H1 (cell line): ENCODE data around the gene HDAC8. TPM values are rescaled to one million over a fixed set of nuclear protein-coding genes. Genes with fewer than 3 reads are reported as not detected.

Experiments used
- CTCF ChIA-PET: fragments of 300-600 bp; sonication (Branson Sonifier 250); formaldehyde crosslinking; loops from one replicate; lab custom pipeline; 2021; ENCODE audit not compliant: partially characterized antibody; lab: Charles Lee
- POLR2A ChIA-PET: fragments of 300-600 bp; sonication (Branson Sonifier 250); formaldehyde crosslinking; loops from one replicate; lab custom pipeline; 2021; ENCODE audit warnings: inconsistent platforms; ENCODE audit not compliant: partially characterized antibody; lab: Charles Lee
- DNase-seq, 2 experiments: peaks; one replicate each; pipeline versions ENCODE4 v3.0.0 to v3.0.0-alpha.2; 2010 to 2022; ENCODE audit warnings: low spot score in 2 of 2, low read depth in 1 of 2, mixed read lengths in 1 of 2
- FAIRE-seq: peaks from 2 replicates; lab custom pipeline; 2011; peaks lifted over from hg19 to GRCh38; lab: Jason Lieb, UNC
- H2AFZ ChIP-seq: 2 replicates; pipeline ENCODE4 v1.8.1; 2012; ENCODE audit warnings: low read length, inconsistent platforms
- H2AK5ac ChIP-seq: 2 replicates; pipeline ENCODE4 v1.6.1; 2013; ENCODE audit warnings: low read depth, low read length
- H2BK120ac ChIP-seq: replicated peaks from 2 replicates; pipeline ENCODE3; 2013; ENCODE audit warnings: low read depth, low read length, inconsistent platforms
- H2BK12ac ChIP-seq: 2 replicates; pipeline ENCODE4 v1.6.1; 2013; ENCODE audit warnings: low read depth, low read length
- H2BK15ac ChIP-seq: 2 replicates; pipeline ENCODE4 v1.6.1; 2013; ENCODE audit warnings: low read length
- H2BK20ac ChIP-seq: 2 replicates; pipeline ENCODE4 v1.6.1; 2013; ENCODE audit warnings: low read length
- H2BK5ac ChIP-seq: 2 replicates; pipeline ENCODE4 v1.6.1; 2013; ENCODE audit warnings: low read depth, low read length
- H3K14ac ChIP-seq: 2 replicates; pipeline ENCODE4 v1.6.1; 2013; ENCODE audit warnings: inconsistent platforms; ENCODE audit not compliant: insufficient read length
- H3K18ac ChIP-seq: 2 replicates; pipeline ENCODE4 v1.6.1; 2013; ENCODE audit warnings: low read length; ENCODE audit errors: extremely low read depth
- H3K23ac ChIP-seq: 2 replicates; pipeline ENCODE4 v1.6.1; 2013; ENCODE audit warnings: inconsistent platforms; ENCODE audit not compliant: insufficient read length
- H3K23me2 ChIP-seq: 2 replicates; pipeline ENCODE4 v1.6.1; 2013; ENCODE audit warnings: low read depth, low read length
- H3K27ac ChIP-seq: 2 replicates; pipeline ENCODE4 v1.6.1; 2011; ENCODE audit warnings: low read depth, low read length, inconsistent platforms
- H3K27me3 ChIP-seq, 4 experiments: replicated peaks in 1 of 4; 1 replicate in 1 of 4; 2 replicates in 3 of 4; pipeline versions ENCODE4 v1.6.1 to v1.8.1; 2011 to 2013; ENCODE audit warnings: low read length in 3 of 4, mild to moderate bottlenecking in 3 of 4, inconsistent platforms in 2 of 4, mixed read lengths in 2 of 4, moderate library complexity in 1 of 4; ENCODE audit not compliant: control insufficient read depth in 3 of 4, insufficient read depth in 3 of 4; ENCODE audit errors: extremely low read depth in 1 of 4
- H3K36me3 ChIP-seq, 4 experiments: 2 replicates each; pipeline versions ENCODE4 v1.6.1 to v1.8.1; 2011 to 2013; ENCODE audit warnings: mild to moderate bottlenecking in 4 of 4, low read length in 3 of 4, moderate library complexity in 2 of 4, control low read depth in 1 of 4, inconsistent platforms in 1 of 4; ENCODE audit not compliant: insufficient read depth in 4 of 4, control insufficient read depth in 2 of 4
- H3K4ac ChIP-seq: replicated peaks from 2 replicates; pipeline ENCODE3; 2013; ENCODE audit warnings: low read length, low read depth, mixed read lengths, inconsistent platforms; ENCODE audit not compliant: insufficient read length
- H3K4me1 ChIP-seq, 4 experiments: replicated peaks in 1 of 4; 1 replicate in 1 of 4; 2 replicates in 3 of 4; pipeline versions ENCODE4 v1.6.1 to v1.8.1; 2011 to 2013; ENCODE audit warnings: low read length in 3 of 4, inconsistent platforms in 2 of 4, mixed read lengths in 1 of 4; ENCODE audit not compliant: insufficient read depth in 4 of 4, control insufficient read depth in 3 of 4
- H3K4me2 ChIP-seq, 2 experiments: 2 replicates each; pipeline versions ENCODE4 v1.6.1 to v1.8.1; 2011 to 2013; ENCODE audit warnings: low read depth in 2 of 2, low read length in 2 of 2, control low read depth in 1 of 2, inconsistent platforms in 1 of 2, mild to moderate bottlenecking in 1 of 2; ENCODE audit not compliant: insufficient read depth in 1 of 2
- H3K4me3 ChIP-seq, 4 experiments: fragments of 200-600, 300-600 bp in 1 of 4; sonication (generic), shearing (Covaris generic), sonication (Bioruptor Twin) in 1 of 4; 2 replicates each; pipeline versions ENCODE4 v1.5.1 to v1.8.1; 2011 to 2016; ENCODE audit warnings: low read length in 4 of 4, low read depth in 3 of 4, control low read depth in 2 of 4, inconsistent platforms in 2 of 4, mild to moderate bottlenecking in 2 of 4, mixed read lengths in 1 of 4, moderate library complexity in 1 of 4; ENCODE audit not compliant: insufficient read depth in 2 of 4; ENCODE audit errors: extremely low read depth in 1 of 4
- H3K56ac ChIP-seq: replicated peaks from 2 replicates; pipeline ENCODE3; 2013; ENCODE audit warnings: low read depth, mild to moderate bottlenecking, mixed read lengths, low read length, inconsistent platforms; ENCODE audit not compliant: insufficient read length
- H3K79me1 ChIP-seq: 2 replicates; pipeline ENCODE4 v1.6.1; 2013; ENCODE audit warnings: low read depth, low read length, control low read depth
- H3K79me2 ChIP-seq, 2 experiments: 2 replicates each; pipeline versions ENCODE4 v1.6.1 to v1.8.1; 2012 to 2013; ENCODE audit warnings: low read length in 2 of 2, mild to moderate bottlenecking in 2 of 2, inconsistent platforms in 1 of 2; ENCODE audit not compliant: insufficient read depth in 2 of 2, control insufficient read depth in 1 of 2
- H3K9ac ChIP-seq, 4 experiments: replicated peaks in 1 of 4; 1 replicate in 1 of 4; 2 replicates in 3 of 4; pipeline versions ENCODE4 v1.6.1 to v1.8.1; 2011 to 2013; ENCODE audit warnings: low read depth in 3 of 4, low read length in 3 of 4, control low read depth in 2 of 4, mild to moderate bottlenecking in 2 of 4, moderate library complexity in 2 of 4, inconsistent platforms in 1 of 4; ENCODE audit errors: extremely low read depth in 1 of 4
- H3K9me3 ChIP-seq, 2 experiments: 2 replicates each; pipeline versions ENCODE4 v1.6.1 to v1.8.1; 2012 to 2013; ENCODE audit warnings: mild to moderate bottlenecking in 2 of 2, moderate library complexity in 2 of 2, control low read depth in 1 of 2, inconsistent platforms in 1 of 2, low read depth in 1 of 2, low read length in 1 of 2, mixed read lengths in 1 of 2; ENCODE audit not compliant: insufficient read depth in 2 of 2
- H4K20me1 ChIP-seq, 2 experiments: replicated peaks in 1 of 2; 2 replicates each; pipeline versions ENCODE3 to v1.8.1; 2011 to 2013; ENCODE audit warnings: inconsistent platforms in 2 of 2, low read length in 2 of 2, mild to moderate bottlenecking in 1 of 2; ENCODE audit not compliant: insufficient read depth in 2 of 2, control insufficient read depth in 1 of 2
- H4K5ac ChIP-seq: 2 replicates; pipeline ENCODE4 v1.6.1; 2013; ENCODE audit warnings: low read length, low read depth, mixed read lengths, inconsistent platforms; ENCODE audit not compliant: insufficient read length
- H4K8ac ChIP-seq: 2 replicates; pipeline ENCODE4 v1.8.0; 2013; ENCODE audit warnings: mild to moderate bottlenecking, moderate library complexity, low read length, inconsistent platforms; ENCODE audit not compliant: insufficient read depth; ENCODE audit errors: extremely low read depth
- H4K91ac ChIP-seq: replicated peaks from 2 replicates; pipeline ENCODE3; 2013; ENCODE audit warnings: low read length, mixed read lengths, inconsistent platforms; ENCODE audit not compliant: insufficient read length
- BACH1 ChIP-seq: IDR thresholded peaks from 2 replicates; pipeline ENCODE4 v1.6.1; 2012; ENCODE audit warnings: low read length, improper control_type of control experiment
- BCL11A ChIP-seq, 2 experiments: IDR thresholded peaks; one replicate each; pipeline ENCODE4 v1.6.1; 2011; ENCODE audit warnings: low read depth in 2 of 2, low read length in 2 of 2, mild to moderate bottlenecking in 2 of 2
- CEBPB ChIP-seq: IDR thresholded peaks from 2 replicates; pipeline ENCODE4 v1.6.1; 2012; ENCODE audit warnings: low read depth, low read length
- CREB1 ChIP-seq: IDR thresholded peaks from 2 replicates; pipeline ENCODE4 v1.6.1; 2012; ENCODE audit warnings: inconsistent platforms
- CTBP2 ChIP-seq: IDR thresholded peaks from 2 replicates; pipeline ENCODE4 v1.7.0; 2011; ENCODE audit warnings: borderline replicate concordance, mild to moderate bottlenecking, moderate library complexity, mixed read lengths, low read length; ENCODE audit not compliant: insufficient read depth, insufficient read length
- JUND ChIP-seq: IDR thresholded peaks from 2 replicates; pipeline ENCODE4 v1.6.1; 2011; ENCODE audit warnings: mild to moderate bottlenecking, improper control_type of control experiment, low read length
- PHF8 ChIP-seq: fragments of 200-600 bp; sonication (generic); conservative IDR thresholded peaks from 2 replicates; pipeline ENCODE4 v1.7.1; 2012; ENCODE audit warnings: low read depth, mild to moderate bottlenecking, inconsistent platforms, low read length, moderate library complexity
- RAD21 ChIP-seq, 2 experiments: IDR thresholded peaks in 1 of 2; conservative IDR thresholded peaks in 1 of 2; 2 replicates each; pipeline ENCODE4 v1.6.1; 2011; ENCODE audit warnings: low read depth in 2 of 2, low read length in 2 of 2, improper control_type of control experiment in 1 of 2, inconsistent platforms in 1 of 2, mild to moderate bottlenecking in 1 of 2, moderate library complexity in 1 of 2
- SAP30 ChIP-seq: fragments of 300-600 bp; sonication (generic); IDR thresholded peaks from 2 replicates; pipeline ENCODE4 v1.7.1; 2012; ENCODE audit warnings: low read length, moderate library complexity, mild to moderate bottlenecking, inconsistent platforms; ENCODE audit not compliant: insufficient read depth, insufficient replicate concordance
- SIN3A ChIP-seq, 2 experiments: IDR thresholded peaks in 1 of 2; conservative IDR thresholded peaks in 1 of 2; 2 replicates each; pipeline ENCODE4 v1.6.1; 2011 to 2012; ENCODE audit warnings: low read length in 2 of 2, improper control_type of control experiment in 1 of 2, low read depth in 1 of 2, mild to moderate bottlenecking in 1 of 2
- TBP ChIP-seq: IDR thresholded peaks from 2 replicates; pipeline ENCODE4 v1.6.1; 2011; ENCODE audit warnings: low read depth, low read length, improper control_type of control experiment
- WGBS, 2 experiments: shearing (Covaris generic) in 1 of 2; methylation state at CpG; one replicate each; pipeline versions ENCODE4 v1.1.6 to v1.1.7; 2013 to 2015; ENCODE audit warnings: low lambda C conversion rate in 2 of 2, mixed read lengths in 2 of 2, inconsistent platforms in 1 of 2, low coverage in 1 of 2, missing lambda C conversion rate in 1 of 2; ENCODE audit not compliant: insufficient replicate concordance in 2 of 2, insufficient coverage in 1 of 2, insufficient read length in 1 of 2; ENCODE audit errors: extremely low coverage in 1 of 2, missing lambda C conversion rate in 1 of 2; 5-methylcytosine and 5-hydroxymethylcytosine counted together
- polyA plus RNA-seq, 7 experiments: library from polyadenylated mRNA; depleted of rRNA in 3 of 7; stranded (reverse) in 5 of 7; unstranded in 2 of 7; fragments of >200 nt in 5 of 7; fragments of 200-250 nt in 2 of 7; gene quantifications; 1 replicate in 5 of 7; 2 replicates in 1 of 7; 4 replicates in 1 of 7; pipeline versions ENCODE4 v1.2.1 to v1.2.3, GENCODE V29; 2011 to 2013; ENCODE audit warnings: missing spikeins in 2 of 7, mixed read lengths in 2 of 7
- total RNA-seq: library from RNA; stranded (reverse); fragmentation: NEBNext Ultra II Directional; extraction: Animal tissue kit (Norgen Biotek cat#: 25700); gene quantifications from 2 replicates; pipeline ENCODE4 v1.2.1, GENCODE V29; 2021

HDAC8 gene
- total and polyA plus RNA-seq, 2 of the 8 experiments (the other 6 are each of a cell fraction or from before 2014, with no cell fraction given), result 9.7 to 20.3 TPM

GRCh38 chrX:72308566-72309296 lies 263.9 kb downstream of the HDAC8 start:
- Histone ChIP-seq H3K23ac (no peak overlapping the region), H3K14ac (no peak overlapping the region), H3K4me3 (peak overlapping the region; percentile 32 to 61 (median 42); a peak in 7 of 8 replicates), H2BK120ac (no peak overlapping the region), H3K4me1 (peaks cover 0 to 6% (median 2%) of the 10 kb centered on the region in 4 experiments; a peak in 4 of 7 replicates), H3K79me1 (no peaks in the 10 kb centered on the region), H3K56ac (no peak overlapping the region), H3K18ac (peak overlapping the region; percentile 78), H2AFZ (peak overlapping the region; percentile 82; the same call in 1 of the 2 replicates), H2BK5ac (no peak overlapping the region; the same call in 1 of the 2 replicates), H2AK5ac (no peak overlapping the region), H2BK15ac (no peak overlapping the region), H4K8ac (no peak overlapping the region), H2BK12ac (peak overlapping the region; percentile 5; the same call in 1 of the 2 replicates), H3K9ac (no peak overlapping the region), H4K20me1 (peaks cover 0 to 2% of the 10 kb centered on the region in 2 experiments), H2BK20ac (no peak overlapping the region), H3K4ac (no peak overlapping the region), H4K91ac (no peak overlapping the region), H3K79me2 (no peaks in the 10 kb centered on the region), H3K27ac (no peak overlapping the region), H4K5ac (no peak overlapping the region), H3K9me3 (no peaks in the 10 kb centered on the region), H3K27me3 (peaks cover 29 to 65% (median 56%) of the 10 kb centered on the region in 4 experiments), H3K23me2 (peaks cover 16% of the 10 kb centered on the region), H3K36me3 (peaks cover 0 to 2% (median 0%) of the 10 kb centered on the region in 4 experiments; a peak in 1 of 8 replicates), H3K4me2 (peak overlapping the region; percentile 74 to 82)
- DNase-seq, result peak in 1 of 2 experiments; percentile 85
- peak; percentile 91 for FAIRE-seq
- CTCF ChIA-PET, result interaction anchor here (1.7 to 2.1 kb wide), 2 partner anchors 11 to 63 kb away, joined by 6 to 9 read pairs; no protein-coding TSS in a partner anchor
- 2% methylated on average over 20 of the region's 24 CpGs; no CpG with 5 or more reads in 1 of the 2 experiments for WGBS, 2 experiments
- POLR2A ChIA-PET, result interaction anchor here (0.6 to 3.1 kb wide), 5 partner anchors 9 to 66 kb away, joined by 3 to 10 read pairs (median 3); partner anchors contain the start of gene RPS4X
- TF ChIP-seq BACH1 (no peak), PHF8 (no peak), BCL11A (IDR thresholded peaks at IDR 0.05; ENCODE audit: low read depth in 2 of 2, low read length in 2 of 2) (no peak), JUND (no peak), RAD21 (IDR thresholded peaks at IDR 0.05 in 1 of 2, conservative IDR thresholded peaks at IDR 0.05 in 1 of 2; ENCODE audit: low read depth in 2 of 2, low read length in 2 of 2) (peak in 1 of 2 experiments; percentile 8; a peak in 1 of 4 replicates), CTBP2 (peak; percentile 56), SIN3A (conservative IDR thresholded peaks at IDR 0.05 in 1 of 2, IDR thresholded peaks at IDR 0.05 in 1 of 2; ENCODE audit: low read depth in 1 of 2, low read length in 2 of 2) (peak in 1 of 2 experiments; percentile 61; a peak in 1 of 4 replicates), SAP30 (no peak), CEBPB (peak; percentile 93), TBP (no peak; the same call in 1 of the 2 replicates), CREB1 (no peak)
